NCI-H748 (cell line): ENCODE measurements around the gene RELB.
"Not testable (repeated sequence)": the region's sequence is repeated elsewhere in the genome, so short reads cannot be mapped to it uniquely, and the experiment has no call there.

Experiments
- DNase-seq: peaks from one replicate; lab custom pipeline; 2025; ENCODE audit not compliant: unreplicated experiment; lab: John Stamatoyannopoulos, UW

RELB gene

GRCh38 chr19:45001087-45001739 is at the start of gene RELB:
TSS of gene RELB (plus strand) at chr19:45001464. CDS start at chr19:45001580, 116 bp downstream.
- peak; percentile 94 for DNase-seq

GRCh38 chr19:44954278-44954648 is 47.0 kb upstream of the RELB start:
- DNase-seq = no peak

GRCh38 chr19:44954649-44955504 is 46.4 kb upstream of the RELB start, which contains the start of gene CLPTM1:
TSS of gene CLPTM1 (plus strand) at chr19:44955380. CDS start at chr19:44955396, 16 bp downstream.
- peak; percentile 99 for DNase-seq

- DNase-seq = no peak
Observed at GRCh38 chr19:44955505-44956439, 45.5 kb upstream of the RELB start.

- DNase-seq = no peak
Observed at GRCh38 chr19:44957526-44957925, 43.7 kb upstream of the RELB start.

- no peak for DNase-seq
Observed at GRCh38 chr19:44958090-44958489, 43.2 kb upstream of the RELB start.

- DNase-seq = no peak
Observed at GRCh38 chr19:44959691-44960090, 41.6 kb upstream of the RELB start.

GRCh38 chr19:44960906-44961728 is 40.1 kb upstream of the RELB start:
- DNase-seq = no peak

GRCh38 chr19:44961821-44962220 is 39.4 kb upstream of the RELB start:
- DNase-seq = no peak

GRCh38 chr19:44968118-44968517 is 33.1 kb upstream of the RELB start:
- DNase-seq = no peak

- no peak for DNase-seq
Observed at GRCh38 chr19:44968670-44969069, 32.6 kb upstream of the RELB start.

- DNase-seq = no peak
Observed at GRCh38 chr19:44969437-44969836, 31.8 kb upstream of the RELB start.

GRCh38 chr19:44971451-44971850 is 29.8 kb upstream of the RELB start:
- not testable (repeated sequence) for DNase-seq

GRCh38 chr19:44972802-44973201 is 28.5 kb upstream of the RELB start:
- no peak for DNase-seq

- no peak for DNase-seq
Observed at GRCh38 chr19:44973982-44974735, 27.1 kb upstream of the RELB start.

- no peak for DNase-seq
Observed at GRCh38 chr19:44974857-44975256, 26.4 kb upstream of the RELB start.

GRCh38 chr19:44975444-44975843 is 25.8 kb upstream of the RELB start:
- no peak for DNase-seq

GRCh38 chr19:44984005-44984404 is 17.3 kb upstream of the RELB start:
- DNase-seq = no peak

- DNase-seq = no peak
Observed at GRCh38 chr19:44985445-44985844, 15.8 kb upstream of the RELB start.

GRCh38 chr19:44986389-44986788 is 14.9 kb upstream of the RELB start:
- DNase-seq = no peak
